ENCODE data around the gene AP2A2. TPM values are rescaled to one million over a fixed set of nuclear protein-coding genes. Genes with fewer than 3 reads are reported as not detected.

Gene AP2A2
- total RNA-seq, 1 donor from 2014 or later, result 120 TPM

DNA sequence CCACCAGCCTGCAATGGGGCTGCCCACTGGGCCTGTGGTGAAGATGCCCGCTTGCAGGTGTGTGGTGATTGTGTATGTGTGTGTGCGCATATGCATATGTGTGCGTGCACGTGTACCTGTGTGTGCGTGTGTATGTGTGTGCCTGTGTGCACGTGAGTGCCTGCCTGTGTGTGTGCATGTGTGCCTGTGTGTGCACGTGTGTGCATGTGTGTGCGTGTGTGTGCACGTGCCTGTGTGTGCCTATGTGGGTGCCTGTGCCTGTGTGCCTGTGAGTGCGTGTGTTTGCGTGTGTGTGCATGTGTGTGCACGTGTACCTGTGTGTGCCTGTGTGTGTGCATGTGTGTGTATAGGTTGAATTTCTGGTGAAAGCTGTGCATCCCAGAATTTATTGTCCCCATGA, 113.3 kb downstream of the AP2A2 start:
- DNase-seq (ENCODE audit: low spot score), result no peak

DNA sequence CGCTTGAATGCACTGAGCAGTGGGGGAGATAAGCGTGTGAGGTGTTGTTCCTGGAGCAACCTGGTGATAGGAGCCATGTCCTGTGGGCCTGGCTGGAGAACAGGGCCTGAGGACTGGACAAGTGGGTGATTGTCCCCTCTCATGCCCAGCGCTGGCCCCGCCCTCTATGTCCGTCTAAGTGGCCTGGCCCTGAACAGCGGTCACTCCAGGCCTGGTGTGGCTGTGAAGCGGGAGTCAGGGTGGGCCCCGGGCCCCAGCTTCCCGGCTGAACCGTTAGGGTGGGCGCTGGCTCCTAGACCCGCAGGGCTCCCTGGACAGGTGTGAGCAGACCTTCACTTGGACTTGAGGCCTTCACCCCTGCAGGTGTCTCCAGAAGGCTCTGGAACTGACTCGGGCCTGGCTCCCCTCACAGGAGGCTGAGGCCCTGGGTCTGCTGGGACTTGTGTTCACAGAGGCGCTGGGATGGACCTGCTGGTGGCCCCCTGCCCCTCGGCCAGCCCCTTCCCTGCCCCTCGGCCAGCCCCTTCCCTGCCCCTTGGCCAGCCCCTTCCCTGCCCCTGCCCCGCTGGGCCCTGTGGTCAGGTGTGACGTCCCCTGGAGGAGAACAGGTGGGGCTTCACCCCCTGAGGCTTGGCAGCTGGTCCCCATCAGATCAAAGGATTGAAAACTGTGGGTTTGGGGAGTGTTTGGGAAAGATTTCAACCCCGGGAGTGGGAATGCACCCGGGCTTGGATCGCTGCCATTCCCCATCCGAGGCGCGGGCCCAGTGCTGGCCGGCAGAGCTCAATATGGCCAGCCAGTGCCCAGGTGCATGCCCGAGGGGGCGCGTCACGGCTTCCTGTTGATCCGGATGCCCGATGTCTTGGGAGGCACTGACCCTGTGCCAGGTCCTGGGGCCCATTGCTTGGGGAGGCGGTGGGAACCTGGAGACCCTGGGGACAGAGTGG, 114.1 kb downstream of the AP2A2 start:
- DNase-seq (ENCODE audit: low spot score), result no peak

DNA sequence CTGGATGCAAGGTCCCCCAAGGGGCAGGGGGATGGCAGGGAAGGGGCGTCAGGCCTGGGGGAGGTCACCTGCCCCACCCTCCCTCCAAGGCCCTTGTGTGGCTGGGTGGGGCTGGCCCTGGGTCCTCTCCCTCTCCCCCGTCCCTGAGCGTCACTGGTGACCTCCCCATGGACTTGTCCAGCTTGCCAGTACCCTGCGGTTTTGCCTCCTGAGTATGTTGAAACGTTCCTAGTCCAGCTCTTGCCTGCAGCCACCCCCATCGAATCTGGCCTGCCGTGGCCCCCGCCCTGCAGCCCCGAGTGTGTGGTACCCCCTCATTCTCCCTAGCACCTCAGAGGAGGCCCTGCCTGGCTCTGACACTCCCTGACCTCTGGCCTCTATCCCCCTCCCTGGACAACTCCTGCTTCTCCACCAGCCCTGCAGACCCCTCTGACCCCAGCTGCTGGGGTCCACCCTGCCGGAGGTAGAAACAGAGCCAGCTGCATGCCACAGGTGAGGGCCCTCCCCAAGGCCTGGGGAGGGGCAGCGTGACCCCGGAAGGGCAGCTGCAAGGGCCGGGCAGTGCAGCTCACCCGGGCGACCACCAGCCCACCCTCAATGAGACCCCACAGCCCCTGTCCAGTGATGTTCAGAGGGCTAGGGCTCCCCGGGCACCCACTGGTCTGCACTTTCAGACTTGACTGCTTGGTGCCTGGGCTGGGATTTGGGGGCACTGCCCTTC, 114.9 kb downstream of the AP2A2 start:
- no peak for DNase-seq (ENCODE audit: low spot score)

DNA sequence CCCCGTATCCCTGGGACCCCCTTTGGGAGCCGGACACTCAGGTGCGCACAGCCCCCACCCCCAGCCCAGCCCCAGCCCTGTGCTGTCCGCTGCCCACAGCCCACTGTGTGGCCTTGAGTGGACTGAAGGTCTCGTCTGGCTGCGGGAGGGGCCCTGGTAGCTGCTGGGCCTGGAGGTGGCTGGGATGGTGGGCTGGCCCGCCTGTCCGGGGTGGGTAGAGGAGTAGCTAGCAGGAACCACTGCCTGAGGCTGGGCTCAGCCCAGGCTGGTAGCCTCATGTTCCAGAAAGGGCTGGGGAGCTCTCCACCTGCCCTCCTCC, 115.4 kb downstream of the AP2A2 start:
- DNase-seq (ENCODE audit: low spot score), result no peak

GRCh38 chr11:1041471-1041870, 115.8 kb downstream of the AP2A2 start:
- DNase-seq (ENCODE audit: low spot score), result no peak

DNA sequence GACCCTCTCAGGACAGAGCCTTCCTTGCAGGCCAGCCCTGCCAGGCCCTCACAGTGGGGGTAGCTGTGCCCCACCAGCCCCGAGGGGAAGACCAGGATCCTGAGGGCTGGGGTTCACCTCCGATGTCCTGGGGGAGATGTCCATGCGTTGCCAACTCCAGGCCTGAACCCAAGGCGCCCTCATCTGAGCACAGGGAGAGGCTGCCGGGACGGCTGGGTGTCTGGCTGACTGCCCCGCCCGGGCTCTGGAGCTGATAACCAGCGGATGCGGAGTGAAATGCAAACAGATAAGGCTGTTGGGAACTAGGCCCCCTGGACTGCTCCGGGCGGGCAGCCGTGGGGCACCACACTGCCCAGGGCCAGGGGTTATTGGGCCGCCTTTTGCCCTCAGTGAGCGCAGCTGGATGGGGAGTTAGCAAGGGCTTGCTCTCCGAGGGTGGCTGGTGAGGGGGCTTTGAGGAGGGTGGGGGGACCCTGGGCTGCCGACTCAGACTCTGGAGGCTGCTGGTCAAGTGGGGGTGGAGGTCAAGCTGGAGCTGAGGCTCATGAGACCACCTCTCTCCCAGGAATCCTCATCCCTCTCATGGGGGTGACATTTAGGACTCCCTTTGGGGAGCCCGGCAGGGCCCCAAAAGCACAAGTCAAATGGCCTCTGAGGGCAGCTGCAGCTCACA, 116.4 kb downstream of the AP2A2 start:
- no peak for DNase-seq (ENCODE audit: low spot score)

DNA sequence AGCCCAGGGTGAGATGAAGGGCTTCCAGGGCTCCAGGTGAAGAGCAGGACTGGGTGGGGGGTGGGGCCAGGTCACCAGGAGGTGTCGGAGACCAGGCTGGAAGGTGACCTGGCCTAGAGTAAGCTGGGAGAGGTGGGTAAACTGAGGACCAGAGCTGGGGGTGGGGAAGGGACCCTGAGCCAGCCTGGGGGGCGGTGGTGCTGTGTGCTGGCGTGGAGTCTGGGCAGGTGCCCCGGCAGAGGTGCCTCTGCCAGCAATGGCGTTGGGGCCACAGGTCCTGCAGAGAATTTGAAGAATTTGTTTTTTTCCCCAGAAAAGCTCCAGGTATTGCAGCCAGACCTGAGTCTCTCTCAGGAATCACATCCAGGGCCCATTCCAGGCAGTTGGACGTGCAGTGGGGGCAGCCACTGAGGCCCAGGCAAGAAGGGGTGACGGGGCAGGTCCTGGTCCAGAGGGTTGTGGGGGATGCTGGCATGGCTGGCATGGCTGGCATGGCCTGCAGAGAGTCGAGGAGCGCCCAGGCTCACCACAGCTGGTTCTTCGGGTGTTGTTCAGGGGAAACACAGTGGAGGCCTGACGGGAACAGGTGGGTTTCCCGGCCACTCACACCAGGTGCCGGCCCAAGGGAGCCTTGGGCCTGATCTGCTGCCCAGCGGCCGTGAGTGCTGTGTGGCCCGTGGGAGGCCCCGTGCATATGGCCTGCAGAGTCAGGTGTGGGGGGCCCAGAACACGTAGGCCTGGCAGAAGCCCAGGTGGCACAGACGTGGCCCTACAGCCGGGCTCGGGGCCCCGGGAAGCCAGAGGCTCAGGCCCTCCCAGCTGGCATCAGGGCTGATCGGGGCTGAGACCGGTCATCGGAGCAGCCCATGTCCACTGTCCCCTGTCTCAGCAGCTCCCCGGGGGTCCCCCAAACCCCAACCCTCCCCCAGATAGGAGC, 117.2 kb downstream of the AP2A2 start:
- DNase-seq (ENCODE audit: low spot score), result no peak

DNA sequence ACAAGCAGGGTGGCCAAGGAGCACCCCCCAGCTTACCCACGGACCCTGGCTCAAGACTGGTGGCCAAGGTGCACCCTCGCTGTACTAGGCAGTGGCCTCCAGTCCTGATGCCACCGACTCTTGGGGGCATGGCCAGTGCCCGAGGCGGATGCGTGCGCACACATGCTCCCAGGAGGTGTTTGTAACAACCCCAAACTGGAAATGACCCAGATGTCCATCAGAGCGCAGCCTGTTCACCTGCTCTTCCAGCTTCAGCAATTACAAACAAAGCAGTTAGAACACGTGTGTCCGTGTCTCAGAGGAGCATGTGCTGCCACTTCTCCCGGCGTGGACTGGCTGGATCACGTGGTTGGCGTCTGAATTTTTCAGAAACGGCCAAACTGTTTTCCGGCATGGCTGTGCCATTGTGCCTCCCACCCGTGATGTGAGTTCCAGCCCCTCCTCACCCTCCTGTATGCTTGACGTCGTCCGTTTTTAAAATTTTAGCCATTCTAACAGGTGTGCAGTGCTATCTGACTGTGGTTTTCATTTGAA, 118.0 kb downstream of the AP2A2 start:
- no peak for DNase-seq (ENCODE audit: low spot score)

DNA sequence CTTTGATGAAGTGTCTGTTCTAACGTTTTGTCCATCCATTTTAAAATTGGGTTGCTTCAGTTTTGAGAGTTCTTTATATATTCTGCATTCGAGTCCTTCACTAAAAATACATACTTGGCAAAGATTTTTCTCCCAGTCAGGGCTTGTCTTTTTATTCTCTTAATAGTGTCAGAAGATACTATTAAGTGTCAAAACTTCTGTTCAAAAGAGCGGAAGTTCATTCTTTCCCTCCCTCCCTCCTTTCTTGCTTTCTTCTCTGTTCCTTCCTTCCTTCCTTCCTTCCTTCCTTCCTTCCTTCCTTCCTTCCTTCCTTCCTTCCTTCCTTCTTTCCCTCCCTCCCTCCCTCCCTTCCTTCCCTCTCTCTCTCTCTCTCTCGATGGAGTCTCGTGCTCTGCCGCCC, 118.5 kb downstream of the AP2A2 start:
- DNase-seq (ENCODE audit: low spot score), result no peak

DNA sequence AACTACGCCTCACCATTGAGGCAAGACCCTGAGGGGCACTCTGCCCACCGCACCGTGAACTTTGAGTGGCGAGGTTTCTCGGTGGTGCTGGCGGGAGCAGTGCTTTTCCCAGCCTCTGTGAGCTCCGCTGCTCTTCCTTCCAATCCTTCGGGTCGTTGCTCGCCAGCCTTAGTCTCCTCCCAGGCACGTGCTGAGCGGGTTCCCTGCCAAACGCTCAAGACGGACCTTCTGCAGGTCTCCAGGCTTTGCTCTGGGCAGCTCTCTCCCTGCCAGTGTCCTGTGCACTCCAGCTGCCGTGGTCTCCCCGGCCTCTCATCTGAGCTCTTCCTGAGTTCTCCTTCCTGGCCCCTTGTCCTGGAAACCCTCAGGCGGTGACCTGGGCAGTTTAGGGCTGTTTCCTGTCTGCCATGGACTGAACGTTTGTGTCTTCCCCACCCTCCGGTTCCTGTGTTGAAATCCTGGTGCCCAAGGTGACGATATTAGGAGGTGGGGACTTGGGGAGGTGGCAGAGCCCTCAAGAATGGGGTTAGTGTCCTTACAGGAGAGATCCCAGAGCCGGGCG, 122.0 kb downstream of the AP2A2 start:
- no peak for DNase-seq (ENCODE audit: low spot score)

- no peak for DNase-seq (ENCODE audit: low spot score)
Measured at GRCh38 chr11:1048375-1049070, 122.9 kb downstream of the AP2A2 start.

GRCh38 chr11:1049071-1049405, 123.4 kb downstream of the AP2A2 start:
- no peak for DNase-seq (ENCODE audit: low spot score)

DNA sequence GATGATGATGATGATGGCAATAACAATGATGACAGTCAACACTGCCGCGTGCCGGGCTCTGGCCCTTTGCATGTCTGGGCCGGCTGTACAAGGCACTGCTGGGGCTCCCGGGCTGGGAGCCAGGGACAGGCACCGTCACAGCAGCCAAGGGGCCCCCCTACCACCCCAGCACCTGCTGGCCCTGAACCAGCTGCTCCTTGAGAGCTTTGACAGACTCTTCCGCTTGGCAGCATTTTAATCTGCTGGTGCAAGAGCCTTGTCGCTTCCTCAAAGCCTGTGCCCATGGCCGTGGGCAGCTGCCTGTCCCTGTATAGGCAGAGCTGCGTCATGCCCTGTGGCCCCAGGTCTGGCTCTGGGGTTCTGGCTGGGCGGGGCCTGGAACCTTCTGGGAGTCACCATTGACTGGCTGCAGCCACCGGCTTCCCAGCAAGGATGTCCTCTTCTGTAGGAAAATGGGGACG, 123.8 kb downstream of the AP2A2 start:
- DNase-seq (ENCODE audit: low spot score), result no peak

DNA sequence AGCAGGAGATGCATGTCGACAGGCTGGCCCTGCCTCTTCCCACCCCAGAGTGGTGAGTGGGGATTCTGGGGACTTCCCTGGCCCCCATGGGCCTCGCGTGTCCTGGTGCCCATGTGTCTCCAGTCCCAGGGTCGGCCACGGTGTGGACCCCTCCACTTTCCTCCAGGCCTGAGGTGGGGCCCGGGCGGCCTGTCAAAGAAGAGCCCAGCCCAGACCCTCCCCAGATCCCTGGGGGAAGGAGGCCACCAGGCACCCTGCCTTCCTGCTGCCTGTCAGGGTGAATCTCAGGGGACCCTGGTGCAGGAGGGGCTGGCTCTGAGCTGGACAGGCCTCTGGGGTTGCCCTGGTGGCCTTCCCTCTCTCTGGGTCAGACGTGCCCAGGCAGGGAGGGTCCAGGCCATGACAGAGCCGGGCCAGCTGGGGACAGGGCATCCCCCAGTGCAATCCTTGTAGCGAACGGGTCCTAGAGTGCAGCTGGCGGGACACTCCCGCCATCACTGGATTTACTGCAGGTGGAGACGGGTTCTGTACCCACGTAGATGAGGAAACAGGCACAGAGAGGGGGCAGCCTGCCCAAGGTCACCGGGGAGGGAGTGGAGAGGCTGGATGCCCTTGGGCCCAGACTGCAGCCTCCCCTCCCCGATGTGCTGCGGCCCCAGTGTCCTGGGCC, 124.4 kb downstream of the AP2A2 start:
- DNase-seq (ENCODE audit: low spot score), result no peak

DNA sequence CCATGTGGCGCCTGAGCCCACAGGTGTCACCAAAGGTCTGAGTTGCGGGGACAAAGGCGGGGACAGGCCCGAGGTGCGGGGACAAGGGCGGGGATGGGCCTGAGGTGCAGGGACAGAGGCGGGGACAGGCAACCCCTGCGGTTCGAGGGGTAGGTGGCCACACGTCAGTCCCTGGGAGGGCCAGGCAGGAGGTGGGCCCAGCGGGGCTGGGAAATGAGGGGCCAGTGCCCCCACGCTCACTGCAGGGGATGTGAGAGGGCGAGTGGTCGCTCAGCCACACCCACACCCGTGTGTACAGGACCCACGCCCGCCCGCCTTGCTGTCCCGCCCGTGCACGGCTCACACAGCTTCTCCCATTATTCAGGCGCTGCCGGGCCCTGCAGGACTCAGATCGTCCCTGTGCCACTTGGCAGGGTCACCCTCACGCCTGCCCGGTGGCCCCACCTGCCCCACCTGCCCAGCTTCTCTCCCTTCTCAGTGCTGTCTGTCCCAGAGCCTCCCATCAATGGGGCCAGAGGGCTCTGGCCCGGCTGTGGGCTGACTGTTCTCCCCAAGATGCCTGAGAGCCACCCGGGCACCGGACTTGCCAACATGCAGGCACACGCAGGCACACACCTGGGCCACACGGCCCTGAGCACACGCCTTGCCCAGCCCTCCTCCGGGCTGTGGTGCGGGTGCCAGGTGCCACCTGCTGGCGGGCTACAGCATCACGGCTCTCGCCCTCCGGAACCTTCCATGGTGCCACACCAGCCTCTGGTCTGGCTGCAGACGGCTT, 125.1 kb downstream of the AP2A2 start:
- no peak for DNase-seq (ENCODE audit: low spot score)

- DNase-seq (ENCODE audit: low spot score), result no peak
Measured at GRCh38 chr11:1051356-1052132, 125.9 kb downstream of the AP2A2 start.

GRCh38 chr11:1052133-1053011, 126.7 kb downstream of the AP2A2 start:
- no peak for DNase-seq (ENCODE audit: low spot score)

Data from mesenteric fat pad (tissue), 1 donor.